HuH-7.5 (cell line): ENCODE results near the gene ANP32D.
"Not testable (repeated sequence)": the region's sequence is repeated elsewhere in the genome, so short reads cannot be mapped to it uniquely, and the experiment has no call there.

Experiments
- DNase-seq: peaks from one replicate; pipeline ENCODE4 v3.0.0; 2011; ENCODE audit warnings: low spot score

ANP32D gene

DNA sequence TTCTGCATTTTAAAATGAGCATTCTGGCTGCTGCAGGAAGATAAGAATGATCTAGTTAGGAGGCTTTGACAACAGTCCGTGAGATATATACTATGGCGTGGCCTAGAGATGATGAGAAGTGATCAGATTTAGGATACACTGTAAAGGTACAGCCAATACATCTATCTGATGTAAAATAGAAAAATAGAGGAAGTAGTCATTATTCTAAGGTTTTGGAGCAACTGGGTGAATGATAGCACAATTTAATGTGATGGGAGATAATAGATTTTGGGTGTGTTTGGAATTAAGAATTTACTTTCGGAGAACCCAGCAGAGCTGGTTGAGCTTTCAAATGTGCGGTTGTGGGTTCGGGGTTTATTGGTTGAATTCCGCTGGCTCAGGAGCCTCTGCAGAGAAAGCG, at the start of gene ANP32D:
TSS of gene ANP32D (plus strand) at position 301 of the 400 bp plus-strand sequence. CDS start 106 bp downstream, outside the sequence.
- no peak for DNase-seq

DNA sequence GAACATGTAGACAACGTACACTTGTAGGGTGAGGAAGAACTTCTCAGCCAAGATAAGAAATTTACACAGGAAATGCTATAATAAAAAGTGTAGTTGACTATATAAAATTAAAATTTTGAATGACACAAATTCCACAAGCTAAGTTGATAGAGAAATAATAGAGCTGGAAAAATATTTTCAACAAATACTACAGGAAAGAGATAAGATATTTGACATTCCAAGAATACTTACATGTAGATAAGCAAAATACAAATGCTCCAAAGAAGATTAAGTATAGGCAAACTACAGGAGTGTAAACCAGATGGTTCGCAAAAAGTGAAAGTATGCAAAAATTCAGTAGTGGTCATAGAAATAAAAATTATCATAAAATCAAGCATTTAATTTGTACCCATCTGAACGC, 49.2 kb upstream of the ANP32D start:
- DNase-seq, result no peak

DNA sequence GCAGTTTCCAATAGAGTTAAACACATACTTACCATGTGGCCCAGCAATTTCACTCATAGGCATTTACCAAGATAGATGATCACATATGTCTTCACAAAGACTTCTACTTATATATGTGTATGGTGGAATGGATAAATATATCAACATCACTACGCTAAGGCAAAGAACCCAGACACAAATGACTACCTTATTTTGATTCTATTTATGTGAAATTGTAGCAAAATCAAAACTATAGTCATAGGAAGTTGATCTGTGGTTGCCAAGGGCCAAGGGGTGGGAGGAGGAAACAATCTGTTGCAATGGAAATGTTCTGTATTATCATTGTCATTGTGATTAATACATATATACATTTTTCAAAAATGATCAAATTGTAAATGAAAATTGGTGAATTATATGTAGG, 47.7 kb upstream of the ANP32D start:
- DNase-seq, result no peak

DNA sequence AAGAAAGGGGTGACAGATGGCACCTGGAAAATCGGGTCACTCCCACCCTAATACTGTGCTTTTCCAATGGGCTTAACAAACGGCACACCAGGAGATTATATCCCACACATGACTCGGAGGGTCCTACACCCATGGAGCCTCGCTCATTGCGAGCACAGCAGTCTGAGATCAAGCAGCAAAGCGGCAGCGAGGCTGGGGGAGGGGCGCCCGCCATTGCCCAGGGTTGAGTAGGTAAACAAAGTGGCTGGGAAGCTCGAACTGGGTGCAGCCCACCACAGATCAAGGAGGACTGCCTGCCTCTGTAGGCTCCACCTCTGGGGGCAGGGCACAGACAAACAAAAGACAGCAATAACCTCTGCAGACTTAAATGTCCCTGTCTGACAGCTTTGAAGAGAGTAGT, 38.3 kb upstream of the ANP32D start:
- not testable (repeated sequence) for DNase-seq

DNA sequence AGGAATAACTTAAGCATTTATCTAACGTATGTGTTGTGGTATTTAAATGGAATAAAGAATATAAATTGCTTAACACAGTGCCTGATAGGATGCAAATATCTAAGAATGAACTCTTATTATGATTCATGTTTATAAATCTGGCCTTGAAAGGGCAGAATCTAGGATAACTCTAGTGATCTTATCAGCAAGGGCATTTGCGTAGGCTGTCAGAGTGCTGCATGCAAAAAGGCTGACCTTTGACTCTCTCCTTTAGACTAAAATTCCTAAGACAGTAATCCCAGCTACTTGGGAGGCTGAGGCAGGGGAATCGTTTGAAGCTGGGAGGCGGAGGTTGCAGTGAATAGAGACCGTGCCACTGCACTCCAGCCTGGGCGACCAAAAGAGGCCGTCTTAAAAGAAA, 31.3 kb upstream of the ANP32D start:
- DNase-seq, result no peak

DNA sequence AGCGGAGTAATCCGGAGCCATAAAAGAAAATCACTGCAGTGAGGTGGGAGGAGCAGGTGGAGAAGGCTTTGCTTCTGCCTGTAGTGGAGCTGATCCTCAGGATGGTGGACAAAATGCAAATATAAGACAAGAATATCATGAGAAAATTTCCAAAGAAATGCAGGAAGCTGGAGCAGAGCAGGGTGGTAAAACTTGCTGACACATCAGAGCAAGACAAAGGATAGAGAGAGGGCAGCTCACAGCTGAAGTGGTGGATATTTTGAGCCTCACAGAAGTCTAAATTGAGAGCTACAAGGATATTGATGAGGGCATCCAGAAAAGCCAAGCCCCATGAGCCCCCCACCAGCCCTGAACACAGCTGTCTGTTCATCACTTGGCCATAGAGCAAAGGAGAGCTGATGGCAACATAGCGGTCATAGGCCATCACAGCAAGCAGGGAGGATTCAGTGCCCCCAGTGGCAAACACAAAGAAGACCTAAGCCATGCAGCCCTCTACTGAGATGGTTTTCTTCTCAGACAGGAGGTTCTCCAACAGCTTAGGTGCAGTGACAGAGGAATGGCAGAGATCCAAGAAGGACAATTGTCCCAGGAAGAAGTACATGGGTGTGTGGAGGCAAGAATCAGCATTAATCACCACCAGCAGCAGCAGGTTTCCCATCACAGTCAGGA, 30.0 kb upstream of the ANP32D start:
- no peak for DNase-seq

DNA sequence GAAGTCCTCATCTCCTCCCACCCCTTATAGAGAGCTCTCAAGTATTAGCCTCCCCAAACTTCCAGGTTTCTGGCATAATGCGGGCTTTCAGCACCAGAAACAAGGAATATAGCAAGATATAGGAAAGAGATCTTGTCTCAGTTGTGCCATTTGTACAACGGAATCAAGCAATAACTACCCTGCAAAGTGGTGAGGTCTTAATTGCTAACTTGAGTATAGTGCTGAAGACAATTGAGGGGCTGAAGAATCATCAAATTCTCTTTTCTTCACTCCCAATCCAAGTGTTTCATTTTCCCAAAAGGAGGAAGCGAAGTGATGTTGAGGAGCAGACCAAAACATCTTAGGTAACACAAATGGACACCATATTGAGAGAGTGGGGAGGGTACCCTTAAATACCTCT, 26.8 kb upstream of the ANP32D start:
- no peak for DNase-seq

DNA sequence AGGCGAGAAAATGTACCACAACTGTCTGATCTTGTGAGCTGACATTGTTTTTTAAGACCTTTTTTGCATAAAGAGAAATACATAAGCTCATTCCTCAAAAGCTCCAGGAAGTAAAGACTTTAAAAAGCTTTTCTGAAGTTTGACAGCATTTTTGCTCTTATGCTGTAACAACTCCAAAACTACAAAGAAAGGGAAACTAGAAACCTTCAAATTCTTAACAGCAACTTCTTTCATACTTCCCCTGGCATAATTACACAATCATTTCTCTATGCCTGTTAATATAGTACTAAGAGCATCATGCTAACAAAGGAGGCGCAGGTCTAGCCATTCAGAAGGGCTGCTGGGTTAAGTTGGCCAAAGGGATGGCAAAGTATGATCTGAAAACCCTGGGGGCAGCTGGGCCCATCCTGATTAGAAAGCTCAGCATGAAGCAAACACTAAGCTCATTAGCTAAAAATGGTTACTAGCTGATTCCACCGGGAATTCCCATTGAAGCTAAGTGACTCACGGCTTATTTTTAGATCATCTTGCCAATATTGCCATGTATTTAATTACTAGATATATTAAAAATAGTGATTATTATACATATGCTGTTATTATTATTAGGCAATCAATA, 26.1 kb upstream of the ANP32D start:
- no peak for DNase-seq

DNA sequence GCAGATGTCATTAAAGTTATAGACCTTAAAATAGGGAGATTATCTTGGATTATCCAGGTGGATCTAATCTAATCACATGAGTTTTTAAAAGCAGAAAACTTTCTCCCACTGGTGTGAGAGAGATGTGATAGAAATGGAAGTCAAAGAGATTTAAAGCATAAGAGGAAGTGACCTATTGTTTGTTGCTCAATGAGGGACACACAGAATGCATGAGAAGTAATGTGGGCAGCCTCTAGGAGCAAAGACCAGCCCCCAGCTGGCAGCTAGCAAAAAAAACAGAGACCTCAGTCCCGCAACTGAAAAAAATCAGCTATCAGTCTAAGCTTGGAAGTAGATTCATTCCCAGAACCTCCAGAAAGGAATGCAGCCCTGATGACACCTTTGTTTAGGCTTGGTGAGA, 24.6 kb upstream of the ANP32D start:
- DNase-seq, result no peak

DNA sequence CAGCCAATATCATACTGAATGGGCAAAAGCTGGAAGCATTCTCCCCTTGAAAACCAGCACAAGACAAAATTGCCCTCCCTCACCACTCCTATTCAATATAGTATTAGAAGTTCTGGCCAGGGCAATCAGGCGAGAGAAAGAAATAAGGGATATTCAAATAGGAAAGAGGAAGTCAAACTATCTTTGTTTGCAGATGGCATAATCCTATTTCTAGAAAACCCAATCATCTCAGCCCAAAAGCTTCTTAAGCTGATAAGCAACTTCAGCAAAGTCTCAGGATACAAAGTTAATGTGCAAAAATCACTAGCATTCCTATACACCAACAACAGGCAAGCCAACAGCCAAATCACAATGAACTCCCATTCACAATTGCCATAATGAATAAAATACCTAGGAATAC, 21.0 kb upstream of the ANP32D start:
- no peak for DNase-seq

DNA sequence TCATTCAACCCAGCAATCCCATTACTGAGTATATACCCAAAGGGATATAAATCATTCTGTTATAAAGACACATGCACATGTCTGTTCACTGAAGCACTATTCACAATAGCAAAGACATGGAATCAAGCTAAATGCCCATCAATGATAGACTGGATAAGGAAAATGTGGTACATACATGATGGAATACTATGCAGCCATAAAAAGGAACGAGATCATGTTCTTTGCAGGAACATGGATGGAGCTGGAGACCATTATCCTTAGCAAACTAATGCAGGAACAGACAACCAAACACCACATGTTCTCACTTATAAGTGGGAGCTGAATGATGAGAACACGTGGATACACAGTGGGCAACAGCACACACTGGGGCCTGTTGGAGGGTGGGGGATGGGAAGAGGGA, 19.4 kb upstream of the ANP32D start:
- not testable (repeated sequence) for DNase-seq

DNA sequence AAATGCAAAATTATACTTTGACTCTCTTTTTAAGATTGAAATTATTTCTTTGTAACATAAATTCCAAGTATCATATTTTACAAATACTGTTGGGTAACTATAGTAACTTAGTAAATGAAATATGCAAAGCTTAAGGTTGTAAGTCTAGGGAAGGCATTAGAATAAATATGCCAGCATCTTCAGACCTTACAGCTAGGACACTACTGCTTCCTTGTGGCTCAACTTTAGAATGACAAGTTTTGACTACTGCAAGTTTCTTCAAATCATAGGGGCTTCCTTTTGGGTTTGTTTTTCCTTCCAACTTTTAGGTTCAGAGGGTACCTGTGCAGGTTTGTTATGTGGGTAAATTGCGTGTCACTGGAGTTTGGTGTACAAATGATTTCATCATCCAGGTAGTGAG, 17.7 kb upstream of the ANP32D start:
- no peak for DNase-seq

DNA sequence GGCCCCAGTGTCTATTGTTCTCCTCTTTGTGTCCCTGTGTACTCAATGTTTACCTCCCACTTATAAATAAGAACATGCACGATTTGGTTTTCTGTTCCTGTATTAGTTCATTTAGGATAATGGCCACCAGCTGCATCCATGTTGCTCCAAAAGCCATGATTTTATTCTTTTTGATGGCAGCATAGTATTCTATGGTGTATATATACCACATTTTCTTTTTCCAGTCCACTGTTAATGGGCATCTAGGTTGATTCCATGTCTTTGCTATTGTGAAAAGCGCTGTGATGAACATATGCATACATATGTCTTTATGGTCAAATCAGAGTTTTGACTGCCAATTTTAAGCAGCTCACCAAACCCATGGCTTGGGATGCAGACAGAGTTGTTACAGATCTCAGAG, 17.2 kb upstream of the ANP32D start:
- no peak for DNase-seq

DNA sequence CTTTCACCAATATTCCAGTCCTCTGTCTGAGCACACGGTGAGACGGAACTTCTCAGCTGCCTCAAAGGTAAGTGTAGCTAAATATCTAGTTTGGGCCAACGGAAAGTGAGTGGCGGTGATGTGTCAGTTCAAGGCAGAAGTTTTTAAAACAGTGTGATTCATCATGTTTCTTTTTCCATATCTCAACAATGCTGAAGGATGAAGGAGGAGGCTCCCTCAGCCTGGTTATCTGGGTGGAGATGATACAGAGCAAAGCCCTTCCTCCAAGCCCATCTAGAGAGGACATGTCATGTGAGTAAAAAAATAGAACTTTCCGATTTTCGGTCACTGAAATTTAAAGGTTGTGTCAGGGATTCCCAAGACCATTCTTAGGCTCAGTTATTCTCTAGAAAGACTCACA, 13.1 kb upstream of the ANP32D start:
- DNase-seq, result no peak

DNA sequence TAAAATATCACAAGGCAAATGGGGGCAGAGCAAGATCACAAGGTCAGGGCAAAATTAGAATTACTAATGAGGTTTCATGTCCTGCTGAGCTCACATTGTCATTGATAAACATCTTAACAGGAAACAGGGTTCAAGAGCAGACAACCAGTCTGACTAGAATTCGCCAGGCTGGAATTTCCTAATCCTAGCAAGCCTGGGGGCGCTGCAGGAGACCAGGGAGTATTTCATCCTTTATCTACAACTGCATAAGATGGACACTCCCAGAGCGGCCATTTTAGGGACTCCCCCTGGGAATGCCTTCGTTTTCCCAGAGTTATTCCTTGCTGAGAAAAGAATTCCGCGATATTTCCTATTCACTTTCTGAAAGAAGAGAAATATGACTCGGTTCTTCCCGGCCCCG, 3.3 kb upstream of the ANP32D start:
- DNase-seq, result not testable (repeated sequence)

DNA sequence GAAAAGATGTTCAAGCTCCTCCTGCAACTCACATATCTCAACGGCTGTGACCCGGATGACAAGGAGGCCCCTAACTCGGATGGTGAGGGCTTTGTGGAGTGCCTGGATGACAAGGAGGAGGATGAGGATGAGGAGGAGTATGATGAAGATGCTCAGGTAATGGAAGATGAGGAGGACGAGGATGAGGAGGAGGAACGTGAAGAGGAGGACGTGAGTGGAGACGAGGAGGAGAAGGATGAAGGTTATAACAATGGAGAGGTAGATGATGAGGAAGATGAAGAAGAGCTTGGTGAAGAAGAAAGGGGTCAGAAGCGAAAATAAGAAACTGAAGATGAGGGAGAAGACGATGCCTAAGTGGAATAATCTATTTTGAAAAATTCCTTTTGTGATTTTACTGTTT, 702 bp downstream of the ANP32D start:
- DNase-seq, result no peak

DNA sequence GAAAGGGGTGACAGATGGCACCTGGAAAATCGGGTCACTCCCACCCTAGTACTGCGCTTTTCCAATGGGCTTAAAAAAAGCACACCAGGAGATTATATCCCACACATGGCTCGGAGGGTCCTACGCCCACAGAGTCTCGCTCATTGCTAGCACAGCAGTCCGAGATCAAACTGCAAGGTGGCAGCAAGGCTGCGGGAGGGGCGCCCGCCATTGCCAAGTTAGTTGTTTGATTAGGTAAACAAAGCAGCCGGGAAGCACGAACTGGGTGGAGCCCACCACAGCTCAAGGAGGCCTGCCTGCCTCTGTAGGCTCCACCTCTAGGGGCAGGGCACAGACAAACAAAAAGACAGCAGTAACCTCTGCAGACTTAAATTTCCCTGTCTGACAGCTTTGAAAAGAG, 2.1 kb downstream of the ANP32D start:
- DNase-seq, result not testable (repeated sequence)

DNA sequence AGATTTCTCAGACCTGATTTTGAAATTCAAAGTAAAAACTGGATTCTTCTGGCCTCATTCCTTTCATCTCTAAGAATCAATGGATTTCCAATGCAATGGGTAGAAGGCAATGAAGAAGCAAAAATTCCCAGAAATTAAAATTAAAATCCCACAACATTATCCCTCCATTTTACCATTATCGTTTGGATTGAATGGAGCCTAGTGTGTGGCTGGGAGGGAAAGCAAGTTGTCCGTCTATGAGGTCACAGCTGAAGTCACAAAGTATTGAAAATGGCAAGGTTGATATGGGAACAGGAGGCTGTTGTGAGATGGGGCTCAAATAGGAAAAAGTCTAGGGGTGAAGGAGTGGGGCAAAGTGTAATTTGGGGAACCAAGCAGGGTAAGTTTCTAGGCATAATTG, 9.8 kb downstream of the ANP32D start, which contains the start of gene C12orf54:
TSS of gene C12orf54 (plus strand) at position 301 of the 400 bp plus-strand sequence. CDS start 799 bp downstream, outside the sequence.
- no peak for DNase-seq

DNA sequence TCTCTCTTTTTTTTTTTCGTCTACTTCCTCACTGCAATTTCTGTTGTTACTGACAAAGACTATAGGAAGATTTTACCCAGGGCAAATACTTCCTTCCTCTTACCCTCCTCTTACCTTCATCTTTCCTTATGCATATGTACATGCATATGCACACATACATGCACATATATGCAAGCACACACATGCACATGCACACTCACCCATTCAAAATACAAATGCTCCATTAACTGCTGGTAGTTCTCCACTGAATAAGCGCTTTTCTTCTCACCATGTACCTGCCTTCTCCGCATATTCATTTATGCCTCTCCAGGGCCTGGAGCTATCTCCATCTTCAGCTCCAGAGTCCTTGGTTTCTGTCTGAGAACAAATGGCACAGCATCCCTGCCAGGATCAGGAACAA, 10.6 kb downstream of the ANP32D start:
- DNase-seq, result no peak

DNA sequence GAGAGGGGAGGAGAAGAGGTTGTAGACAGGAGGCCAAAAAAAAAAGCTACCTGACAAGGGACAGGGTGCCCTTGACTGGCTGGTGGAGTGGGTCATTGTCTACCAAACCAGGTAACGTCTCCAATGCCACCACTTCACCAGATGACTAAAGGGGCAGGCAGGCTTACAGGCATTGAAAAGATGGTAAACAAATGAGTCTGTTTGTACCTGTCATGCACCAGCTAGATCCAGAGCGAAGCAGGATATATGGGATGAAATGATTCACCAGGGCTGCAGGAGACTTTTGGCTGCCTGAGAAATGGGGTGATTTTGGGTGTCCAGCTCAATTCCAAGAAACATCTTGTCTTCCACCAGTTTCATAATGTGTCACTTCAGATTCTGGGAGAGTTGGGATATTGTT, 13.9 kb downstream of the ANP32D start:
- DNase-seq, result no peak

DNA sequence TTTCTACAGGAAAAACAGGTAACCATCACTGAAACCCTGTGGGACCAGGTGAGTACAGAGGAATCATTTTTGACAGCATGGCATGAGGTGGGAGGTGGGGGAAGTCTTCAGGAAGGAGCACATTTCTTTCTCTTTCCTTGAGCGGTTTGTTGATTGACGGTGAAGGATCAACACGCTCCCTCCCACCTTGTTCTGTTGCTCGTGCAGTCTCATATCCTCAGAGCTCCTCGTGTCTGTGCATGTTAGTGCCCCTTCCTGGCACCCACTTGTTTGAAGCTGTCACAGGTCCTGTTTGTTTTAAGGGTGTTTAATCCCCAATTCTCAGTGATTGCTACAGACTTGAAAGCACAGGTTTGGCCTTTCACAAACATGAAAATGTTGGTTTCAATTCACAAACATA, 14.3 kb downstream of the ANP32D start:
- DNase-seq, result no peak

DNA sequence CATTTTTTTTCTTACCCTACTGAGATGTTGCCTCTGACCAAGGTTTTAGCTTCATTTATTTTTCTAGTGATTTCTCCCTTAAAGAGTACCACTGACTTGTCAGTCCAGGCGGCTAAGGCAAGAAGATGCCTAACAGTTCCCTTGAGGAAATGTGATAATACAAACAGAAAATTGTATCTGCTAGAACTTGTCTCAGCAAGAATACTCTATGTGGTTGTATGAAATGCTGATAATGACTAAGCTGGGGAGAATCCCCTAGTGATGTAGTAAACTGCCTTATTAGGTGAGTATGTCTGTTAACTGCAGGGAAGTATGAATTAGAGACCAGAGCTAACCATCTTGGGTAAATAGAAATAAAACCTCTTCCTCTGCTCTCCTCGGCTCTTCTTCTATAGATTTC, 16.7 kb downstream of the ANP32D start:
- no peak for DNase-seq

DNA sequence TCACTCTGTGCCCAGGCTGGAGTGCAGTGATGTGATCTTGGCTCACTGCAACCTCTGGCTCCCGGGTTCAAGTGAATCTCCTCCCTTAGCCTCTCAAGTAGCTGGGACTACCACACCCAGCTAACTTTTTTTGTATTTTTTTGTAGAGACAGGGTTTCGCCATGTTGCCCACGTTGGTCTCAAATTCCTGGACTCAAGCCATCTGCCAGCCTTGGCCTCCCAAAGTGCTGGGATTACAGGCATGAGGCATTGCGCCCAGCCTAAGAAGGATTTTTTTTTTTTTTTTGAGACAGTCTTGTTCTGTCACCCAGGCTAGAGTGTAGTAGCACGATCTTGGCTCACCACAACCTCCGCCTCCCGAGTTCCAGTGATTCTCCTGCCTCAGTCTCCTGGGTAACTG, 17.1 kb downstream of the ANP32D start:
- not testable (repeated sequence) for DNase-seq

DNA sequence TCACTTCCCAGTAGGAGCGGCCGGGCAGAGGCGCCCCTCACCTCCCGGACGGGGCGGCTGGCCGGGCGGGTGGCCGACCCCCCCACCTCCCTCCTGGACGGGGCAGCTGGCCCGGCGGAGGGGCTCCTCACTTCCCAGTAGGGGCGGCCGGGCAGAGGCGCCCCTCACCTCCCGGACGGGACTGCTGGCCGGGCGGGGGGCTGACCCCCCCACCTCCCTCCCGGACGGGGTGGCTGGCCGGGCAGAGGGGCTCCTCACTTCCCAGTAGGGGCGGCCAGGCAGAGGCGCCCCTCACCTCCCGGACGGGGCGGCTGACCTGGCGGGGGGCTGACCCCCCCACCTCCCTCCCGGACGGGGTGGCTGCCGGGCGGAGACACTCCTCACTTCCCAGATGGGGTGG, 27.9 kb downstream of the ANP32D start:
- DNase-seq, result not testable (repeated sequence)
